ENCODE measurements around the gene THRA. TPM values are rescaled to one million over a fixed set of nuclear protein-coding genes. Genes with fewer than 3 reads are reported as not detected.

Gene THRA
- total and polyA plus RNA-seq, 9 of the 15 experiments (the other 6 are each of a cell fraction or from before 2014, with no cell fraction given), result 0.34 to 23.4 (median 12.7) TPM

DNA sequence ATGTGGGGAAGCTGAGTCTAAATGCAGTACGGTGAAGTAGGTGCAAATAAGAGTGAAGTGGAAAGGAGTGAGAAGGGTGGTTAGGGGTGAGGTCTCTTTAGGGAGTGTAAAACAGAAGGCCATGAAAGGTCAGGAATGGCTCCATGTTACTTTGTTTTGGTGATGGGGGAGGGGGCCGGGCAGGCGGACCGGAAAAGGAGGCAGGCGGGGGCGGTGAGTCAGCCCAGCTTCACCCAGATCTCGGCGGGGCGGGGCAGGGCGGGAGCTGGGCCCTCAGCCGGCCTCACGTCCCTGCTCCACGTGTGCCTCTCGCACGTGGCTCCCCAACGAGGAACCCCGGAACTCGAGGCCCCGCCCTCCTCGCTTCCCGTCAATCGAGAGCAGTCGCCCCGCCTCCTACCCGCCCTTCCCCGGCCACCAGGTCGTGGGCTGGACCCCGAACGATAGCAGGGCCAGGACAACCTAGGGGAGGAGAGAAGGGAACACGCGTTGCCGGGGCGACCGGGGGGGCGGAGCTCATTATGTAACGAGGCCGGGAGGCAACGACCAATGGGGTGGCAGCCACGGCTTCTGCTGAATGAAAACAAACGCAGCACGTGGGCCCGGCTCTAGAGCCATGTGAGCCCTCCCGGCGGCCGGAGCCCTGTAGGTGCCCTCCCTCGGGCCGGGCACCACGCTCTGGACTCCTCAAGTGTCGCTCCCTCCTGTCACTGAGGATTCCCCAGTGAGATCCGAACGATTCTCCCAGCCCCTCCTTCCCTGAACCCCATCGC lies 36.3 kb downstream of the THRA start (continued):
- TF ChIP-seq HNRNPK (IDR thresholded peaks at IDR 0.05; ENCODE audit: low read depth, low read length, poor library complexity, severe bottlenecking), result no peak
- no peak for TF ChIP-seq GTF2F1 (IDR thresholded peaks at IDR 0.05; ENCODE audit: low read depth, low read length)
- TF ChIP-seq ZNF436 (CRISPR knock-in tag; IDR thresholded peaks at IDR 0.05), result no peak
- TF ChIP-seq NFE2L1 (tag; IDR thresholded peaks at IDR 0.05; ENCODE audit: borderline replicate concordance, low read depth), result no peak
- TF ChIP-seq, protein P1, sequence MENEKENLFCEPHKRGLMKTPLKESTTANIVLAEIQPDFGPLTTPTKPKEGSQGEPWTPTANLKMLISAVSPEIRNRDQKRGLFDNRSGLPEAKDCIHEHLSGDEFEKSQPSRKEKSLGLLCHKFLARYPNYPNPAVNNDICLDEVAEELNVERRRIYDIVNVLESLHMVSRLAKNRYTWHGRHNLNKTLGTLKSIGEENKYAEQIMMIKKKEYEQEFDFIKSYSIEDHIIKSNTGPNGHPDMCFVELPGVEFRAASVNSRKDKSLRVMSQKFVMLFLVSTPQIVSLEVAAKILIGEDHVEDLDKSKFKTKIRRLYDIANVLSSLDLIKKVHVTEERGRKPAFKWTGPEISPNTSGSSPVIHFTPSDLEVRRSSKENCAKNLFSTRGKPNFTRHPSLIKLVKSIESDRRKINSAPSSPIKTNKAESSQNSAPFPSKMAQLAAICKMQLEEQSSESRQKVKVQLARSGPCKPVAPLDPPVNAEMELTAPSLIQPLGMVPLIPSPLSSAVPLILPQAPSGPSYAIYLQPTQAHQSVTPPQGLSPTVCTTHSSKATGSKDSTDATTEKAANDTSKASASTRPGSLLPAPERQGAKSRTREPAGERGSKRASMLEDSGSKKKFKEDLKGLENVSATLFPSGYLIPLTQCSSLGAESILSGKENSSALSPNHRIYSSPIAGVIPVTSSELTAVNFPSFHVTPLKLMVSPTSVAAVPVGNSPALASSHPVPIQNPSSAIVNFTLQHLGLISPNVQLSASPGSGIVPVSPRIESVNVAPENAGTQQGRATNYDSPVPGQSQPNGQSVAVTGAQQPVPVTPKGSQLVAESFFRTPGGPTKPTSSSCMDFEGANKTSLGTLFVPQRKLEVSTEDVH (IDR thresholded peaks at IDR 0.05; ENCODE audit: low read depth, partially characterized antibody), result peak; percentile 41
- peak in 1 of 2 experiments; percentile 43; a peak in 1 of 4 replicates for TF ChIP-seq TBL1XR1 (IDR thresholded peaks at IDR 0.05; ENCODE audit: low read length in 2 of 2)
- TF ChIP-seq, protein P2, sequence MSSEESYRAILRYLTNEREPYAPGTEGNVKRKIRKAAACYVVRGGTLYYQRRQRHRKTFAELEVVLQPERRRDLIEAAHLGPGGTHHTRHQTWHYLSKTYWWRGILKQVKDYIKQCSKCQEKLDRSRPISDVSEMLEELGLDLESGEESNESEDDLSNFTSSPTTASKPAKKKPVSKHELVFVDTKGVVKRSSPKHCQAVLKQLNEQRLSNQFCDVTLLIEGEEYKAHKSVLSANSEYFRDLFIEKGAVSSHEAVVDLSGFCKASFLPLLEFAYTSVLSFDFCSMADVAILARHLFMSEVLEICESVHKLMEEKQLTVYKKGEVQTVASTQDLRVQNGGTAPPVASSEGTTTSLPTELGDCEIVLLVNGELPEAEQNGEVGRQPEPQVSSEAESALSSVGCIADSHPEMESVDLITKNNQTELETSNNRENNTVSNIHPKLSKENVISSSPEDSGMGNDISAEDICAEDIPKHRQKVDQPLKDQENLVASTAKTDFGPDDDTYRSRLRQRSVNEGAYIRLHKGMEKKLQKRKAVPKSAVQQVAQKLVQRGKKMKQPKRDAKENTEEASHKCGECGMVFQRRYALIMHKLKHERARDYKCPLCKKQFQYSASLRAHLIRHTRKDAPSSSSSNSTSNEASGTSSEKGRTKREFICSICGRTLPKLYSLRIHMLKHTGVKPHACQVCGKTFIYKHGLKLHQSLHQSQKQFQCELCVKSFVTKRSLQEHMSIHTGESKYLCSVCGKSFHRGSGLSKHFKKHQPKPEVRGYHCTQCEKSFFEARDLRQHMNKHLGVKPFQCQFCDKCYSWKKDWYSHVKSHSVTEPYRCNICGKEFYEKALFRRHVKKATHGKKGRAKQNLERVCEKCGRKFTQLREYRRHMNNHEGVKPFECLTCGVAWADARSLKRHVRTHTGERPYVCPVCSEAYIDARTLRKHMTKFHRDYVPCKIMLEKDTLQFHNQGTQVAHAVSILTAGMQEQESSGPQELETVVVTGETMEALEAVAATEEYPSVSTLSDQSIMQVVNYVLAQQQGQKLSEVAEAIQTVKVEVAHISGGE (CRISPR knock-in tag; IDR thresholded peaks at IDR 0.05), result peak in 1 of 3 experiments; percentile 81; a peak in 2 of 6 replicates
- TF ChIP-seq NFYB (IDR thresholded peaks at IDR 0.05; ENCODE audit: extremely low read depth, insufficient read length), result peak; percentile 68
- TF ChIP-seq ASH1L (IDR thresholded peaks at IDR 0.05; ENCODE audit: borderline replicate concordance, low read depth, partially characterized antibody), result peak; percentile 33
- TF ChIP-seq CREM (IDR thresholded peaks at IDR 0.05; ENCODE audit: low read depth), result peak; percentile 66
- TF ChIP-seq TCFL5 (CRISPR knock-in tag; conservative IDR thresholded peaks at IDR 0.05), result no peak
- TF ChIP-seq ZNF408 (CRISPR knock-in tag; IDR thresholded peaks at IDR 0.05; ENCODE audit: low read depth), result no peak
- no peak for TF ChIP-seq SOX6 (IDR thresholded peaks at IDR 0.05)
- TF ChIP-seq TEAD4 (IDR thresholded peaks at IDR 0.05; ENCODE audit: low read length), result no peak; the same call in 1 of the 2 replicates
- TF ChIP-seq TEAD4 (CRISPR knock-in tag; IDR thresholded peaks at IDR 0.05; ENCODE audit: borderline replicate concordance), result no peak
- no peak for TF ChIP-seq CBFA2T3 (IDR thresholded peaks at IDR 0.05)
- no peak for TF ChIP-seq ESRRB (CRISPR knock-in tag; IDR thresholded peaks at IDR 0.05; ENCODE audit: borderline replicate concordance)
- no peak for TF ChIP-seq ZNF280A (IDR thresholded peaks at IDR 0.05; ENCODE audit: low read depth, partially characterized antibody)
- no peak for TF ChIP-seq ILK (tag; IDR thresholded peaks at IDR 0.05; ENCODE audit: borderline replicate concordance, low read depth)

All from K562 (cell line).